Spleen (tissue), 11 donors: ENCODE data around the gene FUT8. TPM values are rescaled to one million over a fixed set of nuclear protein-coding genes. Genes with fewer than 3 reads are reported as not detected.

Experiments
- DNase-seq: peaks from one replicate; pipeline ENCODE4 v3.0.0-alpha.2; 2020
- H3K27ac ChIP-seq, 8 donors: fragments of 200-600 bp; sonication (generic) in 7 of 8; 1 replicate in 4 of 8; 2 replicates in 4 of 8; pipeline versions ENCODE4 v1.5.0 to v1.8.0; 2016 to 2021; ENCODE audit warnings: inconsistent platforms in 4 of 8, mild to moderate bottlenecking in 4 of 8, moderate library complexity in 1 of 8
- H3K27me3 ChIP-seq, 7 donors: fragments of 200-600 bp; sonication (generic) in 6 of 7; replicated peaks in 1 of 7; 1 replicate in 4 of 7; 2 replicates in 3 of 7; pipeline versions ENCODE4 v1.5.0 to v1.8.0; 2016 to 2021; ENCODE audit warnings: inconsistent platforms in 3 of 7, mild to moderate bottlenecking in 1 of 7
- H3K36me3 ChIP-seq, 6 donors: fragments of 200-600 bp; sonication (generic) in 5 of 6; 1 replicate in 4 of 6; 2 replicates in 2 of 6; pipeline versions ENCODE4 v1.5.0 to v1.8.0; 2016 to 2021; ENCODE audit warnings: inconsistent platforms in 2 of 6
- H3K4me1 ChIP-seq, 6 donors: fragments of 200-600 bp; sonication (generic) in 5 of 6; 1 replicate in 3 of 6; 2 replicates in 3 of 6; pipeline versions ENCODE4 v1.5.0 to v1.8.0; 2016 to 2021; ENCODE audit warnings: inconsistent platforms in 3 of 6
- H3K4me3 ChIP-seq, 8 donors: fragments of 200-600 bp; sonication (generic) in 7 of 8; 1 replicate in 4 of 8; 2 replicates in 4 of 8; pipeline versions ENCODE4 v1.5.0 to v1.8.0; 2016 to 2021; ENCODE audit warnings: inconsistent platforms in 4 of 8, mild to moderate bottlenecking in 4 of 8, moderate library complexity in 2 of 8
- H3K9me3 ChIP-seq, 8 donors: fragments of 200-600 bp; sonication (generic) in 7 of 8; 1 replicate in 4 of 8; 2 replicates in 4 of 8; pipeline versions ENCODE4 v1.5.0 to v1.8.0; 2016 to 2021; ENCODE audit warnings: inconsistent platforms in 4 of 8
- POLR2A ChIP-seq, 3 donors: fragments of 450-650 bp; IDR thresholded peaks; one replicate each; pipeline ENCODE4 v1.5.1; 2017; ENCODE audit warnings: antibody characterized with exemption in 3 of 3, mild to moderate bottlenecking in 1 of 3
- POLR2AphosphoS5 ChIP-seq, 3 donors: sonication (generic); formaldehyde crosslinking; IDR thresholded peaks; one replicate each; pipeline ENCODE4 v1.5.1; 2017; ENCODE audit warnings: antibody characterized with exemption in 3 of 3
- WGBS, 5 donors: extraction: QIAGEN DNeasy Blood & Tissue Kit in 3 of 5; methylation state at CpG; one replicate each; pipeline versions ENCODE4 v1.1.5 to v1.1.7; 2013 to 2018; 5-methylcytosine and 5-hydroxymethylcytosine counted together
- intact Hi-C: fragments of 100-400 bp; cut with DNase I; formaldehyde crosslinking; loops from one replicate; pipeline ENCODE4 v1.15.0; 2023; ENCODE audit warnings: low total_unique reads
- polyA plus RNA-seq, 3 donors: library from polyadenylated mRNA; stranded (reverse); fragments of 200-250 nt; gene quantifications; one replicate each; pipeline ENCODE4 v1.2.1, GENCODE V29; 2013
- total RNA-seq, 7 donors: library from RNA; depleted of rRNA in 3 of 7; stranded (reverse); fragments of >200 nt in 3 of 7; fragmentation: NEBNext Ultra II Directional in 4 of 7; extraction: Animal tissue kit (Norgen Biotek cat#: 25700) in 4 of 7; gene quantifications; one replicate each; pipeline versions ENCODE4 v1.1.0 to v1.2.1, GENCODE V29; 2016 to 2021
- TF ChIP-seq, protein P1 (sequence below), 11 experiments: fragments of 200-600 bp in 7 of 11; fragments of 450-650 bp in 4 of 11; sonication (generic) in 4 of 11; IDR thresholded peaks in 8 of 11; conservative IDR thresholded peaks in 3 of 11; 1 replicate in 7 of 11; 2 replicates in 4 of 11; pipeline versions ENCODE4 v1.4.0 to v1.8.0; 2016 to 2021; ENCODE audit warnings: antibody characterized with exemption in 11 of 11, inconsistent platforms in 4 of 11, mild to moderate bottlenecking in 1 of 11
- donor health status: healthy with polysubstance abuse.
- donor health status: DM: no; HTN: no; CAD: no; lungs with moderate emphysema.
- donor health status: DM: no; HTN: no; CAD: no.
- donor health status: Bipolar disorder and iron deficiency.
- donor health status: healthy.
- donor health status: DM: no; HTN: no; CAD: no.
- donor health status: DM: yes; HTN: yes; CAD: no.

The FUT8 gene
- total and polyA plus RNA-seq, 10 donors, result 9.4 to 75.1 (median 53.0) TPM

DNA sequence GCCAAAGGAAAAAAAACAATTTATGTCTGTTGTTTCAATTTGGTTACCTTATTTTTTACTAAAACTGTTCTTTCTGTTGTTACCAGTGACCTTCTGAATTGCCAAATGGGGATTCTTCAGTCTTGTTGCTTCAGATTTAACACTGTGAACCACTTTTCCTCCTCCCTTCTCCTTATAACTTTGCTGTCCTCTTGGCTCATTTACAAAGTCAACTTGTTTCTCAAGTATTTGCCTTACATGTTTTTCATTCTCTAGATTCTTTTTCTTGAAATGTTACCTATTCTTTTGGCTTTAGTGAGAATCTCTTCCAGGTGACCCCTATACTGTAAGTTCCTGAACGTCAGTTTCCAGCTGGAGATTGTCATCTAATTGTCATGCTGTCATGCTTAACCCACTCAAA is 19.4 kb downstream of the FUT8 start:
- intact Hi-C loops, result no loop called here
- Histone ChIP-seq H3K36me3 (peaks cover 0 to 18% (median 0%) of the 10 kb centered on the region in 6 donors), H3K27ac (no peak overlapping the region), H3K4me3 (no peak overlapping the region), H3K27me3 (no peaks in the 10 kb centered on the region), H3K4me1 (peaks cover 0 to 33% (median 18%) of the 10 kb centered on the region in 6 donors), H3K9me3 (peaks cover 0 to 14% (median 8%) of the 10 kb centered on the region in 8 donors)
- TF ChIP-seq, protein P1, sequence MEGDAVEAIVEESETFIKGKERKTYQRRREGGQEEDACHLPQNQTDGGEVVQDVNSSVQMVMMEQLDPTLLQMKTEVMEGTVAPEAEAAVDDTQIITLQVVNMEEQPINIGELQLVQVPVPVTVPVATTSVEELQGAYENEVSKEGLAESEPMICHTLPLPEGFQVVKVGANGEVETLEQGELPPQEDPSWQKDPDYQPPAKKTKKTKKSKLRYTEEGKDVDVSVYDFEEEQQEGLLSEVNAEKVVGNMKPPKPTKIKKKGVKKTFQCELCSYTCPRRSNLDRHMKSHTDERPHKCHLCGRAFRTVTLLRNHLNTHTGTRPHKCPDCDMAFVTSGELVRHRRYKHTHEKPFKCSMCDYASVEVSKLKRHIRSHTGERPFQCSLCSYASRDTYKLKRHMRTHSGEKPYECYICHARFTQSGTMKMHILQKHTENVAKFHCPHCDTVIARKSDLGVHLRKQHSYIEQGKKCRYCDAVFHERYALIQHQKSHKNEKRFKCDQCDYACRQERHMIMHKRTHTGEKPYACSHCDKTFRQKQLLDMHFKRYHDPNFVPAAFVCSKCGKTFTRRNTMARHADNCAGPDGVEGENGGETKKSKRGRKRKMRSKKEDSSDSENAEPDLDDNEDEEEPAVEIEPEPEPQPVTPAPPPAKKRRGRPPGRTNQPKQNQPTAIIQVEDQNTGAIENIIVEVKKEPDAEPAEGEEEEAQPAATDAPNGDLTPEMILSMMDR (IDR thresholded peaks at IDR 0.05 in 8 of 11, conservative IDR thresholded peaks at IDR 0.05 in 3 of 11), result no peak
- TF ChIP-seq POLR2A (IDR thresholded peaks at IDR 0.05) (no peak), POLR2AphosphoS5 (IDR thresholded peaks at IDR 0.05) (no peak)
- 65 to 82% (median 73%) methylated on average over 1 of the region's 1 CpG for WGBS, 5 donors
- DNase-seq, result no peak

DNA sequence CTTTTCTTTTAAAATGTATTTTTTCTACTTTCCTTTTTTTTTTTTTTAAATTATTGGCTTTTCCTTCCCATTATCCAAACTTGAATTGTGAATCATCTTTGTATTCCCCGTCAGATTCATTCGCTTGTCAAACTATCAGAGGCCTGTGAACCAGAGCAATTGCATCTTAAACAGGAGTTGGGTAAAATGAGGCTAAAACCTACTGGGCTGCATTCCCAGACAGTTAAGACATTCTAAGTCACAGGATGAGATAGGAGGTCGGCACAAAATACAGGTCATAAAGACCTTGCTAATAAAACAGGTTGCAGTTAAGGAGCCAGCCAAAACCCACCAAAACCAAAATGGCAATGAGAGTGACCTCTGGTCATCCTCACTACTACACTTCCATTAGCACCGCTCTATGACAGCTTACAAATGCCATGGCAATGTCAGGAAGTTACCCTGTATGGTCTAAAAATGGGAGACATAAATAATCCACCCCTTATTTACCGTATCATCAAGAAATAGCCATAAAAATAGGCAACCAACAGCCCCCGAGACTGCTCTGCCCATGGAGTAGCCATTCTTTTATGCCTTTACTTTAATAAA is 19.9 kb downstream of the FUT8 start:
- peaks cover 0 to 35% (median 19%) of the 10 kb centered on the region in 6 donors for H3K4me1 ChIP-seq
- H3K27ac ChIP-seq, result no peak overlapping the region
- H3K36me3 ChIP-seq, result peaks cover 0 to 17% (median 0%) of the 10 kb centered on the region in 6 donors
- no peak overlapping the region for H3K4me3 ChIP-seq
- 86 to 93% (median 89%) methylated on average over 6 of the region's 6 CpGs for WGBS, 5 donors
- H3K27me3 ChIP-seq, result no peaks in the 10 kb centered on the region
- TF ChIP-seq, protein P1 (IDR thresholded peaks at IDR 0.05 in 8 of 11, conservative IDR thresholded peaks at IDR 0.05 in 3 of 11), result no peak
- no peak for TF ChIP-seq POLR2AphosphoS5 (IDR thresholded peaks at IDR 0.05)
- TF ChIP-seq POLR2A (IDR thresholded peaks at IDR 0.05), result no peak
- peaks cover 0 to 14% (median 8%) of the 10 kb centered on the region in 8 donors for H3K9me3 ChIP-seq
- intact Hi-C loops, result no loop called here
- DNase-seq, result no peak

DNA sequence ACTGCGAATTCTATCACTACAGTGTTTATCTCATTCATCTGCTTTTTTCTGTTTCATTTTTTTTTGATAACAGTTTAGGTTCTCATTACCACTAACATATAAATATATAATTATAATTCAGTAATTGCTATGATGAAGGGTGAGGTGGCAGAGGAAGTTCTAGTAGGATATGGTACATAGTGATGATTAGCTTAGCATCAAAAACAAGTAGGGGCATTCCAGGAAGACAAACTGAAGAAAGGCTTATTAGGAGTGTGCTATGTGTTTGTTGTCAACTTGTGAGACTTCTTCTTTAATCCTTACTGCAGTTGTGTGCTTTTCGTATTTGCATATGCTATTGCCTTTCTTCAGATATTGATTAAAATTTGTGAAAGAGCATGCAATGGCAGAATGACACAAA is 20.6 kb downstream of the FUT8 start:
- WGBS, 5 donors, result 73 to 91% (median 81%) methylated on average over 2 of the region's 2 CpGs
- peaks cover 0 to 39% (median 21%) of the 10 kb centered on the region in 6 donors for H3K4me1 ChIP-seq
- H3K27ac ChIP-seq, result no peak overlapping the region
- peaks cover 0 to 14% (median 8%) of the 10 kb centered on the region in 8 donors for H3K9me3 ChIP-seq
- H3K27me3 ChIP-seq, result no peaks in the 10 kb centered on the region
- DNase-seq, result no peak
- no peak overlapping the region for H3K4me3 ChIP-seq
- intact Hi-C loops, result no loop called here
- TF ChIP-seq, protein P1 (IDR thresholded peaks at IDR 0.05 in 8 of 11, conservative IDR thresholded peaks at IDR 0.05 in 3 of 11), result no peak
- TF ChIP-seq POLR2A (IDR thresholded peaks at IDR 0.05), result no peak
- TF ChIP-seq POLR2AphosphoS5 (IDR thresholded peaks at IDR 0.05), result no peak
- peaks cover 0 to 17% (median 0%) of the 10 kb centered on the region in 6 donors for H3K36me3 ChIP-seq

DNA sequence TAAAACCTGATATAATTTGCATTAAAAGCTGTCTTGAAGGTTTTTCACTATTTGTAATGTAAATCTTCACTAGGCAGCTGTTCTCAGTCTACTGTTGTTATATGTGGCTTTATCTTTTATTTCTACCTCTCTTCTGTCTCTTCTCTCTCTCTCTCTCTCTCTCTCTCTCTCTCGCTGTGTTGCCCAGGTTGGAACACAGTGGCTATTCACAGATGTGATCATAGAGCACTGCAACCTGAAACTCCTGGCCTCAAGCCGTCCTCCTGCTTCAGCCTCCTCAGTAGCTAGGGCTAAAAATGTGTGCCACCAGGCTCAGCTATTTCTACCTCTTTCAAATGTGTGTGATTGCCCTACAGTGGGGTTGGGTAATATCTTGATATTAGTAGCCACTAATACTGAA is 21.1 kb downstream of the FUT8 start:
- no peaks in the 10 kb centered on the region for H3K27me3 ChIP-seq
- intact Hi-C loops, result no loop called here
- WGBS, 5 donors, result 79 to 87% (median 83%) methylated on average over 2 of the region's 2 CpGs
- H3K9me3 ChIP-seq, result peaks cover 0 to 14% (median 8%) of the 10 kb centered on the region in 8 donors
- H3K36me3 ChIP-seq, result peaks cover 0 to 17% (median 0%) of the 10 kb centered on the region in 6 donors
- DNase-seq, result no peak
- no peak for TF ChIP-seq POLR2AphosphoS5 (IDR thresholded peaks at IDR 0.05)
- TF ChIP-seq POLR2A (IDR thresholded peaks at IDR 0.05), result no peak
- TF ChIP-seq, protein P1 (IDR thresholded peaks at IDR 0.05 in 8 of 11, conservative IDR thresholded peaks at IDR 0.05 in 3 of 11), result no peak
- H3K4me3 ChIP-seq, result no peak overlapping the region
- no peak overlapping the region for H3K27ac ChIP-seq
- peaks cover 0 to 44% (median 26%) of the 10 kb centered on the region in 6 donors for H3K4me1 ChIP-seq
